GM21723 (cell line): ENCODE measurements around the gene CDK6.

Experiments used
- ATAC-seq: cut with Tn5 transposase; IDR thresholded peaks from one replicate; pipeline ENCODE4 v1.9.1; 2021; ENCODE audit warnings: mild to moderate bottlenecking, moderate library complexity; ENCODE audit not compliant: unreplicated experiment

CDK6 gene

DNA sequence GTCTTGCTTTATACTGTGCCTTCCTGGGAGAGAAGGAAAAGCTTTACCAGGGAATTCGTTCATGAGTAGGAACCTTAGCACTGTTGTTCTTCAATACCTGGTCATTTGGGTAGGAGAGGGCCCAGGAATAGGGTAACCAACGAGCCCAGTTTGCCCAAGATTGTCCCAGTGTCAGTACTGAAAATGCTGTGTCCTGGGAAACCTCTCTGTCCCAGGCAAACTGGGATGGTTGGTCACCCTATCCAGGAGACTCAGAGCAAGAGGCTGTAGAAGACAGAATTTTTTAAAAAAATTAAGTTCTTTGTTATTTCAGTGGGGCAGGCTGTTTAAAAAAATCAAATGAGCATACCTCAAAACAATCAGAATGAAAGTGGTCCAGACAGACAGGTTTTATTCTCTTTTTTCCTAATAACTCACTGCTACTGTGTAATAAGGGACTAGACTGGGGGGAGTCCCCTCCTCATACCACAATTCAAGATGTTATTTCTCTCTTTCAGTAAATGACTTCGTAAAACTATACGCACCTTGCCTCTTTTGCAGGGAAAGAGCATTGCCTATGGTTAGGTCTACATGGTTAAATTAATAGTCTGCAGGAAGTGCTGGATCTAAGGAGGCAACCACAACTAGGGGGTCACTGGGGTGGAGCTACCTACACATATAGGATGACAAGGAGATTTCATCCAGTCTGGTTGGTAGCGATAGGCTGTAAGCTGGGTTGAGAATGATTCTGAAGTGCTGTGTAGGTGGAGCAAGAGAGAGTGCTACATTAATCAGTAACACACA lies 205.1 kb downstream of the CDK6 start:
- ATAC-seq, result peak; percentile 56

DNA sequence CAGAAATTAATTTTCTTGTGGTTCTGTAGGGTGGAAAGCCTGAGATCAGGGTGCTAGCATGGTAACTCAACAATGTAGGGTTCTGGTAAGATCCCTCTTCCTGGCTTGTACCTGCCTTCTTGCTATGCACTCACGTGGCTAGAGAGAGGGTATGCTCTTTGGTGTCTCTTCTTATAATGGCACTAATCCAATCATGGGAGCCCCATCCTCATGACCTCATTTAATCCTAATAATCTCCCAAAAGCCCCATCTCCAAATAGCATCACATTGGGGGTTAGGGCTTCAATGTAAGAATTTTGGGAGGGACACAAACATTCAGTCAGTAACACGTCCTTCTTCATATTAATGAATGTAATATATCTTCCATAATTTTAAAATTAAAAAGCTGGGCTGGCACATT lies 206.6 kb downstream of the CDK6 start:
- no peak for ATAC-seq

DNA sequence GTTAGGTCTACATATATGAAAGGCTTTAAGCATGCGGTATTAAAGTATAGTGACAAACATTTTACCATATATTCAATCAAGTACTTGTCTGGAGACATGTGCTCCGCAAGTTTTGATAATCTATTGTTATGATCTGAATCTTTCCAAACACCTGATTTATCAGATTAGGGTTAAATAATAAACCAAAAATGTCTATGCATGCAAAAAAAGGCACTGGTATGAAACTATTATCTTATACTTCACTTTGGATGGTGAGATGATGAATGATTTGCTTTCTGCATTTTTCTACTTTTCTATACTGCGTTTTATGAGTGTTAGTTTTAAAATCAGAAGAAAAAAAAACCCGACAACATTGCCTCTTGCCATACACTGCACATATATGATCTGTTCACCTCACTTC lies 208.4 kb downstream of the CDK6 start:
- no peak for ATAC-seq

DNA sequence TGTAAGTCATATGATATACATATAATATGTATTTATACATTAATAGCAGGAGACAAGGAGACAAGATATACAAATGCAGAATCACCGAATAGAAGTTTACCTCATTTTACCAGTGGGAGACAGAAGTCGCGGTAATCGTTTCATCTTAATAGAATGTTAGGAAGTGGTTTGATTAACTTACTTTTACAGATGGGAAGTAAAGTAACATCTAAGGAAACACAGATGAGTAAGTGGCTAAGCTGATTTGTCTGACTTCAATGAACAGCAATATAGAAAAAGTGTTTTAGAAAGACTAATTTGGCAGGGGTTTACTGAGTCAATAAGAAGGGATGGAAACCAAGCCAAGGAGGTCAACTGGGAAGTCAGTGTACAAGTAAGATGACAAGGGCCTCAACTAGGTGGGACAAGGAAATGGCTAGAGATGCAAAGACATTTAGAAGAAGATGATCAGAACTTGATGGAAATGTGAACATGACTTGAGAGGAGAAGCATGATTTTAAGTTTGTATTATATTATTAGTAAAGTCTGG lies 210.0 kb downstream of the CDK6 start:
- no peak for ATAC-seq

DNA sequence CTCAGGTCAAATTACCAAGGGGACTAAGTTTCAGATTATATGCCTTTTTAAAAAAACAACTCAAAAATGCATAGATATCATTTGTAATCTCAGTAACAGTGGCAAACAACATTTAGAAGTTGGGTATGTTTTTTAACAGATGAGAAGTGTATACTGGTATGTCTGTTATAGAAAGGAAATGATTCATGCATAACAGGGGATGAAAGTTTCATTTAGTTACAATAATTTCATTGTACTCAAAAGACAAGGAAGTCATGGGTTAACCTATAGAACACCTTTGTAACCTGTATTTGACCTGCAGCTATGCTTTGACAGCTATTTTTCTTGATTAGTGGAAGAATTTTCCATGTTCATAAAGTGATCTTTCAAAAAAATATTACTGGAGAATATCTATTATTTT lies 210.8 kb downstream of the CDK6 start:
- no peak for ATAC-seq

DNA sequence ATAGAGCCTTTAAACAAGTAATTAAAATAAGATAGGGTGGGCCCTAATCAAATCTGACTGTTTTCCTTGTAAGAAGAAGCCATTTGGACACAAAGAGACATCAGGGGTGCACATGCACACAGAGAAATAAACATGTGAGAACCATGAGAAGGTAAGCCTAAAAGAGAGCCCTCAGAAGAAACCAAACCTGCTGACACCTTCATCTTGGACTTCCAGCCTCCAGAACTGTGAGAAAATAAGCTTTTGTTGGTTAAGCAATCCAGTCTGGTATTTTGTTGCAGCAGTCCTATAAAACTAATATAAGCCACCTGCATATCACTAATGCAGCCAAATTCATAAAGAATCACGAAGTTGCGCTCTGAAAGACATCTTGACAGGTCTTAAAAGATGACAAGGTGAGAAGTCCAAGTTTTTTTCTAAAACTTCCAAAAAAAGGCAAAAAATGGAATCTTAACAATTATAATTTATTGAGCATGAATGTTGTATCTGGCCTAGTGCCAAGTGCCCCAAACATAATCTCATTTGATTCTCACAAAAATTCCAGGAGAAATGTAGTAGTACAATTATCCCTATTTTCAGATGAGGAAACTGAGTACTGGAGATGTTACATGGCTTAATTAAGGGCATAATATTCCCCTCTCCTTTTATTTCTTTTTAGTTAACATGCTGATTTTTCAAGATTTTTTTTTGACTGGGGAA lies 211.9 kb downstream of the CDK6 start:
- no peak for ATAC-seq

DNA sequence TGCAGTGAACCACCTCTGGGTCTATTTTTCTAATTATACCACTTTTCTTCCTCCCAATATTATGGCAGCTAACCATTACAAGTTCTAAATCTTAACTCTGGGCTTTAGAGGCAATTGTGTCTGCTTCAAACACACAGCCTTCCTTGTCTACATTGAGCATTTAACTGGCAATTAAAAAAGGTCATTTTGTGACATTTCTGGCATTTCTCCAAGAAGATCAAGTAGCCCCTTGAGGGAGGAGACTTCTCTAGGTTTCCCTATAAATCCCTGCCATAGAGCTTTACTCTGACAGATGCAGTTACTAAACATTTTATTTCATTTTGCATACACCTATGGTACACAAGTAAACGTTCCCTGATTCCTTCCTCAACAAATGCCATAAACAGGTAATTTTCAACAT lies 212.8 kb downstream of the CDK6 start:
- ATAC-seq, result no peak

DNA sequence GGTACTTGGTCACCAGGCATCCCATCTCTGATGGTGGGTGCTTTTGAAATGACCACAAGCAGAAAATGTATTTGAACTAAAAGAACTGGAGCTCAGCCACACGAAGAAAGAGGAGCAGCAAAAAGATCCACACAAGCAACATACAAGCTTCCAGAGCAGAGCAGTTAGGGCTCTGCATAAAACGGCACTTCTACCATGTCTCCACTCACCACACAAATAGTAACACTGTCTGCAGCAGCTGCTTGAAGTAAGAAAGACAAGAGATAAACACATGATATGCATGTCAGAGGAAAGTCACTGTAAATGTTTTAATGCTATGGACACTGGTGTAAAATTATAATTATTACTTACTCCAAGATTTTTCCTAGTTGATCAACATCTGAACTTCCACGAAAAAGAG lies 213.7 kb downstream of the CDK6 start:
- ATAC-seq, result no peak

DNA sequence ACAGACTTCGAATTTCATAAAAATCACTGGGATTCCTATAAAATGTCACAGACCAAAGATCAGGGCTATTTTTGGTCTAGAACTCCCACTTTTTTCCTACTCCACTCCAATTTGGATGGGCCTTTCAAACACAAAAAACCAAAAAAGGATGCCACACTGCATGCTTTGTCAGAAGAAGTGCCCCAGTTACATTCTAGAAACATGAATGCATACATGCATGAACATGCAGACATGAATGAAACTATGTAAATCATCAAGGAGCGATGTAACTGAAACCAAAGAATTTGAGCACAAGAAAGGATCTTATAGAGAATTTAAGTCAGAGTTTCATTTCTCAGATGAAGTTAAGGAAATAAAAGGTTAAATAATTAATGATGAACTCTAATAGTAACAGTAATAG lies 214.3 kb downstream of the CDK6 start:
- ATAC-seq, result peak; percentile 59

DNA sequence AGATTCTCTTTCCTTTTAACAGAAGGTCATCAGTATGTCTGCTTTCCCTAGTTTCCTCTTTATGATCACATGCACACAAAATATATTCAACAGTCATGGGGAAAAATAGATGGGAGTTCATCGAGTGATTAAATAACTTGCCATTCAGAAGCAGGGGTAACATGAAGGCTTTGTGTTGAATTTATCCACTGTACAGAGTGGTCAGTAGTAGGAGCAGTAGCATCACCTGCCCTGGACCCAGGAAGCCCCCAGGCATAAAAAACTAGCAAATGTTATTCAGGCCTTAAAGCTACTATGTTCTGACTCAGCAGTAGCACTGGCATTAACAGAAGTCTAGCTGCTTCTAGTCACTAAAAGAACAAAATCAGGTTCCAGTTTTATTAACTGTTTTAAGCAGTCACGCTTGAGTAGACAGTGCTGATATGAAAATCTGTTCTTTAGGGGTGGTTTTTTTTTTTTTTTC lies 214.8 kb downstream of the CDK6 start:
- peak; percentile 58 for ATAC-seq

DNA sequence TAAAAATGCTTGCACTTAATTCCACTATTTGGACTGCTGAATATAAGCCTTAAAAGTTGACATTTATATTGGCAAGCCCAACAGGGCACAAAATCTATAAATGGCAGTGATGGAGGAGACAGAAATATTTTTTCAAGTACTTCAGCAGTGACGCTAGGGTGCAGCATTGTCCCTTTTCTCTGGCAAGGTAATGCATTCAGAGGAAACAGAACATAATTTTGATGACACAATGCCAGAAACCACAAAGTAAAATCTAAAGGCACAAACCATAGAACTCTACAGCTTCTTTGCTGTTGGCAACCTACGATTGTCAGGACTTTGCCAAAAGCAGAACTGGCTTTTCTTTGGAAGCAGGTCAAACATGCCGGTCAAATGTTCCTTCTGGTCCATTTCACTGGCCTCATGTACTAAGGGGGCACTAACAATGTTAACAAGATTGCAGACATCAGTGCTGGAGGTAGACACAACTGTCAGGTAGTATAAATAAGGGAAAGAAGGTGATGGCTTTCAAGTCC lies 215.3 kb downstream of the CDK6 start:
- peak; percentile 76 for ATAC-seq

DNA sequence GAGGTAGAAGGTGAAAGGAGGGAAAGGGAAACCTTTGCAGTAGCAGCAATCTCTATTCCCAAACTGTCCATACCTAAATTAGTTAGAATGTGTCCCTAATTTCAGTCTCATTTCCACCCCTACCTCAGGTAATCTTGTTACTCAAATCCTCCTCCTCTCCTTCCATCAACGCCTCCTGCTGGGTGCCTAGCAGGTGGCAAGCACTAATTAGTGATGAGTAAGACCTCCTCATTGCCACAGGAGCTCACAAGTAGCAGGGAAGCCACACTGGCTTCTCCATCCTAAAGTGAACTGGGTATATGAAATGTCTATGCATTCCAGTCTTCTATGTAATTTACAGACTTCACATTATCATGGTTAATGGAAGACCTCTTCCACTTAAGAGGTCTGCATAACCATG lies 220.5 kb downstream of the CDK6 start:
- no peak for ATAC-seq

DNA sequence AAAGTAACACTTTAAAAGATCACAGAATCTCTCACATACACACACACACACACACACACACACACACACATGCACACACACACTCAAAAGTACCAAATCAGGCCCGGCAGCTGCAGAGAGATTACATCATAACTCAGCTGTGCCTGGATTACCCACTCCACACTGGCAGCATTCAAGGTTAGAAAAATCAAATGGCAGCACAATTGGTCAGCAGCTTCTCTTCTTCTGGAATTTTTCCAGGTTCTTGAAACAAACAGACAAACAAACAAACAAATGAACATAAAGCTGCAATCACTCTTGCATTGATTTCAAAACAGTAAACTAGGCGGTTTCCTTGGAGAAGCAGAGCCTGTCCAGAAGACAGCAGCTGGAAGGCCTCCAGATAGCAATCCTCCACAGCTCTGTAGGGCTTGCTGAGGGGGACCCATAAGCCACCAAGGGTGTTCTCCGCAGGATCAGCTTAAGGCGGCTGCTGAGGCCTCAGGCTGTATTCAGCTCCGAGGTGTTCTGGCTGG lies 221.7 kb downstream of the CDK6 start:
- no peak for ATAC-seq

DNA sequence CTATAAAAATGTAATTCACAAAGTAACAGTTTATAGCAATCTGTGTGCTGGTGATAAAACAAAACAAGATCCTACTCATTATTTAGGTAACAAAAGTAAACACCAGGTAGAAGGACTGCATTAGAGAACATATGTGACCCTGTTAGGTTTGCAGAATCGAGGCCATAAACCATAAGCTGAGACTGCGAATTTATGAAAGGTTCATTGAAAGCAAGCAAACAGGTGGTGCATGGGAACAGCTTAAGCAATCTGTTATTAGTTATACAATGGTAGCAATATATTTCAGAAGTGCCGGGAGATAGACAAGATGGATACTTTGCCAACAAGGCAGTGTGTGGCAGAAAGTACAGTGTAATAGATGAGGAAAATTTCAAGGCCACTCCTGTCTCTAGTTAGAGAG lies 222.7 kb downstream of the CDK6 start:
- no peak for ATAC-seq

DNA sequence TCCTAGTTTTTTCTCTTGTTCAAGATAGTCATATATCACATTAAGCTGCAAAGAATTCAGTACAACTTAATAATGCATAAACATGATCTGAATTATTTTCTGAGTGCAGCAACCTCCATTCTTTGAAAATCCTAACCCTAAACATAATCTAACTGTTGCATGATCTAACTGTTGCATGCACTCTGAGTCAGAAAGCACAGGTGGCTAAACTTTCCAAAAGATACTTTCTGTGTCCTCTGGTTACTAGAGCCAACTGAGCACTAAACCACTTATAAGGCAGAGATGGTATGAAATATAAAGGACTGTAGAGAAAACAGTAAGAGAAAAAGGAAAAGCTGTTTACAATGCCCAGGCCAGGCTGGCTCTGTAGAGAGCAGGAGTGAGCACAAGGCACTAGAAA lies 223.2 kb downstream of the CDK6 start:
- ATAC-seq, result no peak

DNA sequence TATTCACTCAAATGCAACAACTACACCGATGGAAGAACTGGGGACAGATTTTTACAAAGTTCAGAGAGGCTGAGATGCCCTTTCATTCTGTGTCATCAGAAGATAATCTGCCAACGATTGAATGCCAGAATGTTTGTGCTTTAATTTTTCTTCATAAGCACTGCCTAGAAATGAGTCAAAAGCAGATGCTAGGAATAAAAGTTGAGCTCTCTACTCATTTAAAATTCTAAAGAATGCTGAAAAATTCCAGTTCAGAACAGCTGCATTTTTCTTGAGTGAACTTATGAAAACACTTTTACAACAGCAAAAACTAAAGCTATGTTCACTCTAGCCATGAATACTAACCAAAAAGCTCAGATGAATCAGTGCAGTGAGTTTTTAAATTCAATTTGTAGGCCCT lies 223.9 kb downstream of the CDK6 start:
- ATAC-seq, result no peak

DNA sequence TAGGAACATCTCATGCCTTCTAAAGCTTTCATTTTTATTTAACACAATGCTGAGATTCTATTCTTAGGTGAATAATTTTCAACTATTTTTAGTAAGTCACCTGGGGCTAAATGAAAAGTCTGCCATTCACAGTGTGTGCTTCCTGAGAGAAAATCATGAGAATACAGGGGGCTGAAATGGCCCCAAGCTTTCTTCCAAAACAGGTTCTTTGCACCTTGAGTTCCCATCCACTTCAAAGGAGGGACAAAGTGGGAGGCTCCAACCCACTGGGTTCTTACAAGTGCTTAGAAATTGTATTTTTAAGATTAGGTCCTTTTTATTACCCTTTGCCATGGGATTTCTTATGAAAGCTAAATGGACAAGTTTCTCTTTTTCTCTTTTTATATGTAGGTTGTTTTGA lies 224.6 kb downstream of the CDK6 start:
- ATAC-seq, result no peak

DNA sequence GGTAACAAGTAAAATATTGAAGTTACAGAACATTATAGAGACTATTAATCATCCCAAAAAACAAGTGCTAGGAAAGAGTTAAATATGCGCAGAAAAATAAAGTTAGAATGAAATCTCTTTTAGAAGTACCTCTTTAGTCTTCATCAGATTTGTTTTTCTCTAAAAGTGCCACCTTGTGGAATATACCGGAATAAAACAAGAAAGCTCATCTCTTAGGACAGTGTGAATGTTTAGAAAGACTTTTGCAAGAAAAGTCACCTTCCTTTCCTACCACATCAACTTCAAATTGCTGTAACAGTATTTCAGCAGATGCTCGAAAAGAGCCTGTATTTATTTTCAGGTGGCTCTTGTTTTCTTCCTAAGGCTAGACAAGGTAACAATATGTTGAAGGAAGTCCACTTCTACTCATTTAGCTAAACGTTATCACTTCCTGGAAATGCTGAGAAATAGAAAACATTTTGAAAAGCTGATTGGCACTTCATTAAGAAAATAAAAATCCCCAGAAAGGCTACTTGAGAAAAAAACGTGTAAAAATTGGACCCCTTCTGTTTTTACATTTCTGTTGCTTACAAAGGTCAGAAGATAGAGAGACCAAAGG lies 226.4 kb downstream of the CDK6 start:
- no peak for ATAC-seq

DNA sequence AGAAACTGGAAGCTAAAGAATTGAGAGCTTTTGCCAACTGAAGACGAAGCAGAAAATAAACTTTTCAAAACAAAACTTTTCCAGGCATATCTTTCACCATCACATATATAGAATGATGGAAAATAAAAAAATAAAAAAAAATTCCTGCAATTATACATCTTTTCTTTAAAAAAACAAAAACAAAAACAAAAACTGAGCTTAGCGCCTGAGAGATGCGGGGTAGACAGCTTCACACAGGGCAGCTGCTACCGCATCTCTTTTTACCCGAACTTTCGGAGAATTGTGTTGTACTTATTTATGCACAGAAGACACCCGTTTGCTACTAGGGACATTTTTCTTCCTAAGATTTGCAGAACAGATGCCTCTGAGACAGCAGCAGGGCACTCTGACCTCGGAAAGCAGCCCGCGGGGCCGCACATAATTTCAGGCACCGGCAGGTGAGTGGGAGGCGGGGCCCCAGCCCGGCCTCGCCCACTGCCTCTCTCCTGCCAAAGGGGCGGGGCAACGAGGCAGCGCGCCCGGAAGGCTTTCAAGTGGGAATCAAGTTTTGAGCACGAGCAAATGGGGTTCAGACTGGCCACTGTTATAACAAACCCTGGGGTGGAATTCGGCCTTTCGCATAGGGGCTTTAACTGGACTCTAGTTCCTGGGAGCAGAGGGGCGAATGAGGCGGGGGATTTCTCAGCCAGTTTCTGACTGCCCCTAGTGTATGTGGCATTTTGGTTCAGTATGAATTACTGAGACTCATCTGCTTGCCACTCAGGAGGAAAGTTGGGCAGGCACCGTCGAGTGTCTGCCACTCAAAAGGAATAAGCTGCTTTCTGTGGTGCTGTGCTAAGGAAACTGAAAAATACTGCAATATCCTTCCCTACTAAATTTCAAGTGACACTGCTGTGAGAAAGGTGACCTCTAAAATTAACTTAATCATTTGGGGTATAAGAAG lies 227.7 kb downstream of the CDK6 start:
- ATAC-seq, result no peak

DNA sequence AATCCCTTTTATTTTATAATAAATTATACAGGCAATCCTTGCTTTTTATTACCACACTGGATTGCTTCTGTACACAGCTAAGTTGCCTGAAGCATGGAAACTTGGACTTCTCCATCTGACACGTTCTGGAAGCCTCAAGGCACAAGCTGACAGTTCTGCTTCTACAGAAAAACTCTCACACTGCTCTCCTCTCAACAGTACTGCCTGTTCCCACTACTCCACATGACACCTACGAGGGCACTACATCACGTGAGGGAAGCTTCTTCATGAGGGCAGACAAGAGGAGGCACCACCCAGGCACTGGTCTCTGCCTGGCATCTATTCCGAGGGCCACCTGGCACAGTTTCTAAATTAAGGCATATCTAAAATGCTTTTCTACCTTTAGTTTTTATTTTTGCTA lies 229.4 kb downstream of the CDK6 start:
- ATAC-seq, result no peak
